ENCODE measurements around the gene CZIB. TPM values are rescaled to one million over a fixed set of nuclear protein-coding genes. Genes with fewer than 3 reads are reported as not detected.
"Not testable (repeated sequence)": the region's sequence is repeated elsewhere in the genome, so short reads cannot be mapped to it uniquely, and the experiment has no call there.

The CZIB gene
- total RNA-seq, 1 donor from 2014 or later, result 46.7 TPM

- intact Hi-C loops (cut with micrococcal nuclease), result loop anchor here (1.0 to 5.0 kb wide), 13 partner anchors 18 to 1476 kb away; partner anchors contain the start of genes CC2D1B, CPT2, CZIB and ECHDC2
These were observed 18.0 kb upstream of the CZIB start, which contains the start of gene MAGOH for GRCh38 chr1:53238197-53239155. Gene MAGOH (minus strand): TSS chr1:53238518. CDS start chr1:53238448, 70 bp downstream.

GRCh38 chr1:53237638-53238037 is 17.2 kb upstream of the CZIB start:
- intact Hi-C loops (cut with micrococcal nuclease), result loop anchor here (1.0 to 5.0 kb wide), 13 partner anchors 17 to 1477 kb away; partner anchors contain the start of genes CC2D1B, CPT2, CZIB and ECHDC2

GRCh38 chr1:53220962-53221286 is 490 bp upstream of the CZIB start:
- intact Hi-C loops (cut with micrococcal nuclease), result loop anchor here (1.0 to 5.0 kb wide), 12 partner anchors 17 to 1666 kb away; partner anchors contain the start of genes BTF3L4, CPT2, DHCR24 and IFT25

GRCh38 chr1:53219711-53220110 is 723 bp downstream of the CZIB start:
- intact Hi-C loops (cut with micrococcal nuclease), result loop anchor here (1.0 to 5.0 kb wide), 12 partner anchors 19 to 1667 kb away; partner anchors contain the start of genes BTF3L4, CPT2, DHCR24 and IFT25

GRCh38 chr1:53218201-53218600 is 2.2 kb downstream of the CZIB start:
- intact Hi-C loops (cut with micrococcal nuclease), result no loop called here

- intact Hi-C loops (cut with micrococcal nuclease), result no loop called here
These were observed 6.0 kb downstream of the CZIB start for GRCh38 chr1:53214376-53214940.

- intact Hi-C loops (cut with micrococcal nuclease), result no loop called here
These were observed 9.5 kb downstream of the CZIB start for GRCh38 chr1:53210954-53211353.

- intact Hi-C loops (cut with micrococcal nuclease), result no loop called here
These were observed 10.1 kb downstream of the CZIB start for GRCh38 chr1:53210352-53210751.

GRCh38 chr1:53207726-53208125 is 12.7 kb downstream of the CZIB start:
- intact Hi-C loops (cut with micrococcal nuclease), result no loop called here

- intact Hi-C loops (cut with micrococcal nuclease), result no loop called here
These were observed 13.6 kb downstream of the CZIB start for GRCh38 chr1:53206735-53207379.

- intact Hi-C loops (cut with micrococcal nuclease), result not testable (repeated sequence)
These were observed 14.2 kb downstream of the CZIB start for GRCh38 chr1:53206083-53206685.

GRCh38 chr1:53205496-53205895 is 14.9 kb downstream of the CZIB start:
- intact Hi-C loops (cut with micrococcal nuclease), result not testable (repeated sequence)

GRCh38 chr1:53203466-53203865 is 17.0 kb downstream of the CZIB start:
- intact Hi-C loops (cut with micrococcal nuclease), result no loop called here

GRCh38 chr1:53198241-53198651 is 22.2 kb downstream of the CZIB start:
- intact Hi-C loops (cut with micrococcal nuclease), result loop anchor here (5.0 kb wide), 7 partner anchors 796 to 1824 kb away; partner anchors contain the start of genes CC2D1B, EPS15, KTI12 and ORC1

- intact Hi-C loops (cut with micrococcal nuclease), result loop anchor here (2.0 to 5.0 kb wide), 10 partner anchors 645 to 1825 kb away; partner anchors contain the start of genes CC2D1B, EPS15, KTI12 and NRDC
These were observed 22.9 kb downstream of the CZIB start for GRCh38 chr1:53197291-53198200.

GRCh38 chr1:53196485-53197290 is 23.7 kb downstream of the CZIB start, which contains the start of gene CPT2:
Gene CPT2 (plus strand): TSS chr1:53196824. CDS start chr1:53196944, 120 bp downstream.
- intact Hi-C loops (cut with micrococcal nuclease), result loop anchor here (1.0 to 5.0 kb wide), 19 partner anchors 14 to 1826 kb away; partner anchors contain the start of genes CC2D1B, CZIB, ECHDC2 and EPS15

GRCh38 chr1:53196017-53196484 is 24.4 kb downstream of the CZIB start:
- intact Hi-C loops (cut with micrococcal nuclease), result loop anchor here (1.0 to 5.0 kb wide), 19 partner anchors 14 to 1826 kb away; partner anchors contain the start of genes CC2D1B, CZIB, ECHDC2 and EPS15

GRCh38 chr1:53195246-53196016 is 25.0 kb downstream of the CZIB start:
- intact Hi-C loops (cut with micrococcal nuclease), result loop anchor here (1.0 to 5.0 kb wide), 19 partner anchors 13 to 1827 kb away; partner anchors contain the start of genes CC2D1B, CZIB, ECHDC2 and EPS15
